OCI-LY7 (cell line): ENCODE results near the gene DENND2A.
"Not testable (repeated sequence)": the region's sequence is repeated elsewhere in the genome, so short reads cannot be mapped to it uniquely, and the experiment has no call there.

Experiments used
- CTCF ChIP-seq: fragments of 200-600 bp; sonication (generic); conservative IDR thresholded peaks from 2 replicates; pipeline ENCODE4 v1.5.1; 2014; ENCODE audit warnings: mild to moderate bottlenecking, antibody characterized with exemption, low read length, moderate library complexity, mixed read lengths
- EZH2phosphoT487 ChIP-seq: fragments of 200-600 bp; sonication (generic); IDR thresholded peaks from 2 replicates; pipeline ENCODE4 v1.6.1; 2018; ENCODE audit warnings: low read depth, borderline replicate concordance, mild to moderate bottlenecking, mixed run types, antibody characterized with exemption, low read length, moderate library complexity, mixed read lengths

- not testable (repeated sequence) for TF ChIP-seq CTCF, EZH2phosphoT487
Observed at GRCh38 chr7:140553236-140553635, 87.4 kb downstream of the DENND2A start.
